Thyroid gland (tissue), 4 donors: ENCODE results near the gene UQCR11. TPM values are rescaled to one million over a fixed set of nuclear protein-coding genes. Genes with fewer than 3 reads are reported as not detected.

ENCODE experiments used
- DNase-seq, 2 donors: peaks; one replicate each; pipeline ENCODE4 v3.0.0-alpha.2; 2019
- H3K27ac ChIP-seq, 3 donors: fragments of 200-600 bp; sonication (generic); 1 replicate in 2 of 3; 2 replicates in 1 of 3; pipeline ENCODE4 v1.5.1; 2016 to 2019; ENCODE audit warnings: mild to moderate bottlenecking in 1 of 3, moderate library complexity in 1 of 3
- H3K27me3 ChIP-seq: fragments of 200-600 bp; sonication (generic); one replicate; pipeline ENCODE4 v1.5.1; 2019
- H3K36me3 ChIP-seq, 2 donors: fragments of 200-600 bp; sonication (generic); one replicate each; pipeline ENCODE4 v1.5.1; 2016 to 2019
- H3K4me1 ChIP-seq, 2 donors: fragments of 200-600 bp; sonication (generic); one replicate each; pipeline ENCODE4 v1.5.1; 2017 to 2019
- H3K4me3 ChIP-seq, 3 donors: fragments of 200-600 bp; sonication (generic); replicated peaks in 1 of 3; 1 replicate in 2 of 3; 2 replicates in 1 of 3; pipeline ENCODE4 v1.5.1; 2016; ENCODE audit warnings: mild to moderate bottlenecking in 1 of 3
- H3K9me3 ChIP-seq: fragments of 200-600 bp; sonication (generic); one replicate; pipeline ENCODE4 v1.5.1; 2017
- POLR2A ChIP-seq, 2 donors: fragments of 450-650 bp; IDR thresholded peaks; one replicate each; pipeline ENCODE4 v1.6.1; 2017; ENCODE audit warnings: antibody characterized with exemption in 2 of 2, mild to moderate bottlenecking in 2 of 2, moderate library complexity in 1 of 2
- WGBS, 2 donors: methylation state at CpG; one replicate each; pipeline ENCODE4 v1.1.5; 2017; 5-methylcytosine and 5-hydroxymethylcytosine counted together
- intact Hi-C: fragments of 100-400 bp; cut with DNase I; formaldehyde crosslinking; loops from one replicate; pipeline ENCODE4 v1.15.1; 2023
- total RNA-seq, 4 donors: library from RNA; depleted of rRNA; stranded (reverse); fragments of >200 nt; gene quantifications; one replicate each; pipeline ENCODE4 v1.2.3, GENCODE V29; 2016
- TF ChIP-seq, protein P1 (sequence below), 6 experiments: fragments of 200-600 bp in 3 of 6; fragments of 450-650 bp in 3 of 6; sonication (generic) in 3 of 6; IDR thresholded peaks; one replicate each; pipeline ENCODE4 v1.5.1; 2016 to 2019; ENCODE audit warnings: antibody characterized with exemption in 6 of 6, mild to moderate bottlenecking in 2 of 6, inconsistent platforms in 1 of 6, moderate library complexity in 1 of 6

The UQCR11 gene
- total RNA-seq, 4 donors from 2014 or later: 52.0 to 154 (median 61.9) TPM

DNA sequence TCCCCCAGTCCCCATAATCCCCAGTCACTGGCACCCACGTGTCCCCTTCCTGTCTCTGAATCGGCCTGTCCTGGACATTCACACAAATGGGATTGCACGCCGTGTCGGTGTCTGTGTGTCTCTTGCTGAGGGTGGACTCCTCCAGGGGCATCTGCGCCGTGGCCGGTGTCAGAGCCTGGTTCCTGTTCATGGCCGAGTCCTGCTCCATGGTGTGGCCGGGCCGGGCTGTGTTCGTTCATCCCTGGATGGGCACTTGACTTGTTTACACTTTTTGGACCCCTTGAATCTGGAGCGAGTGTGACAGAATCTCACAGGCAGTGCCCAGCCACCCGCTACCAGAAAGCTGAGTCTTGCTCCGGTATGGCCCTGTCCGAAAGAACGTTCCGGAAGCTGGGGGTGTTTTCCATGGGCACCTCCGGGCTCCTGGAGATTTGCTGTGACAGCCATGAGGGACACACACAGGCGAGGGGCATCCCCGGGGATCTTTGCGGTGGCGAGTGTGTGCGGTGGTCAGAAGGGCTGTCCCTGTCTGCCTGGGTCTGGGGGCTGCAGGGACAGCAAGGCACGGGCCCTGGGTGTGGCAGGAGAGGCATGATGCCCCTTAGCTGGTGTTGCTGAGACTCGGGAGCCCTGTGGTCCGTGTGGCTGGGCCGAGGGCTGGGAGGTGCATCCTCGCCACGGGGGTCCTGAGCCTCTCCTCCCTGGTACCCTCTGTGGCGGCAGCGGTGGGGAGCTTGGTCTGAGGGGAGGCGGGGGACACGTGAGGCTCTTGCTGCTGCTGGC, 30.7 kb downstream of the UQCR11 start:
- H3K27me3 ChIP-seq: no peaks in the 10 kb centered on the region
- no peaks in the 10 kb centered on the region for H3K9me3 ChIP-seq
- H3K36me3 ChIP-seq: peaks cover 0 to 12% of the 10 kb centered on the region in 2 donors
- no peak for TF ChIP-seq POLR2A (IDR thresholded peaks at IDR 0.05)
- TF ChIP-seq, protein P1, sequence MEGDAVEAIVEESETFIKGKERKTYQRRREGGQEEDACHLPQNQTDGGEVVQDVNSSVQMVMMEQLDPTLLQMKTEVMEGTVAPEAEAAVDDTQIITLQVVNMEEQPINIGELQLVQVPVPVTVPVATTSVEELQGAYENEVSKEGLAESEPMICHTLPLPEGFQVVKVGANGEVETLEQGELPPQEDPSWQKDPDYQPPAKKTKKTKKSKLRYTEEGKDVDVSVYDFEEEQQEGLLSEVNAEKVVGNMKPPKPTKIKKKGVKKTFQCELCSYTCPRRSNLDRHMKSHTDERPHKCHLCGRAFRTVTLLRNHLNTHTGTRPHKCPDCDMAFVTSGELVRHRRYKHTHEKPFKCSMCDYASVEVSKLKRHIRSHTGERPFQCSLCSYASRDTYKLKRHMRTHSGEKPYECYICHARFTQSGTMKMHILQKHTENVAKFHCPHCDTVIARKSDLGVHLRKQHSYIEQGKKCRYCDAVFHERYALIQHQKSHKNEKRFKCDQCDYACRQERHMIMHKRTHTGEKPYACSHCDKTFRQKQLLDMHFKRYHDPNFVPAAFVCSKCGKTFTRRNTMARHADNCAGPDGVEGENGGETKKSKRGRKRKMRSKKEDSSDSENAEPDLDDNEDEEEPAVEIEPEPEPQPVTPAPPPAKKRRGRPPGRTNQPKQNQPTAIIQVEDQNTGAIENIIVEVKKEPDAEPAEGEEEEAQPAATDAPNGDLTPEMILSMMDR (IDR thresholded peaks at IDR 0.05): no peak
- H3K4me1 ChIP-seq: no peaks in the 10 kb centered on the region
- intact Hi-C loops: no loop called here
- WGBS, 2 donors: 79 to 87% methylated on average over 25 to 32 of the region's 34 CpGs
- DNase-seq: no peak
- H3K27ac ChIP-seq: no peak overlapping the region
- no peak overlapping the region for H3K4me3 ChIP-seq

DNA sequence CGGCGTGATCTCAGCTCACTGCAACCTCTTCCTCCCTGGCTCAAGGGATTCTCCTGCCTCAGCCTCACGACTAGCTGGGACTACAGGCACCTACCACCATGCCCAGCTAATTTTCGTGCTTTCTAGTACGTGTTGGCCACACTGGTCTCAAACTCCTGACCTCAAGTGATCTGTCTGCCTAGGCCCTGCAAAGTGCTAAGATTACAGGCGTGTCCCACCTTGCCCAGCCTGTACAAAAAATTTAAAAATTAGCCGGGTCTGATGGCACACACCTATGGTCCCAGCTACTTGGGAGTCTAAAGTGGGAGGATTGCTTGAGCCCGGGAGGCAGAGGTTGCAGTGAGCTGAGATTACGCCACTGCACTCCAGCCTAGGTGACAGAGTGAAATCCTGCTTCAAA, 32.5 kb downstream of the UQCR11 start:
- WGBS, 2 donors: 85 to 87% methylated on average over 9 of the region's 9 CpGs
- TF ChIP-seq, protein P1 (IDR thresholded peaks at IDR 0.05): no peak
- Histone ChIP-seq H3K4me1 (peaks cover 3 to 6% of the 10 kb centered on the region in 2 donors), H3K27ac (no peak overlapping the region), H3K36me3 (peaks cover 0 to 9% of the 10 kb centered on the region in 2 donors), H3K9me3 (no peaks in the 10 kb centered on the region), H3K4me3 (no peak overlapping the region), H3K27me3 (no peaks in the 10 kb centered on the region)
- intact Hi-C loops: no loop called here
- no peak for DNase-seq

DNA sequence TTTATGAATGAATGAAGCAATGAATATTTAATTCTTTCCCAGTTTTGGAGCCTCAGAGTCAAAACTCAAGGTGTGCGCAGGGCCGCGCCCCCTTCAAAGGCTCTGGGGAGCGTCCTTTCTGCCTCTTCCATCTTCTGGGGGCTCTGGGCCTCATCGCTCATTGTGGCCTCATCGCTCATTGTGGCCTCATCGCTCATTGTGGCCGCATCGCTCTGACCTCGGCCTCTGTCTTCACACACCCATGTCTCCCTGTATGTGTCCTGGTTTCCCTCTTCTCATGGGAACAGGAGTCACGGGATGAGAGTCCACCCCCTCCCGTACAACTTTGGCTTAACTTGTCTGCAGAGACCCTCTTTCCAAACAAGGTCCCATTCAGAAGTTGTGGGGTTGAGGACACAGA, 33.9 kb downstream of the UQCR11 start:
- H3K9me3 ChIP-seq: no peaks in the 10 kb centered on the region
- DNase-seq: no peak
- no peak overlapping the region for H3K4me3 ChIP-seq
- WGBS, 2 donors: 89 to 92% methylated on average over 12 of the region's 12 CpGs
- H3K27me3 ChIP-seq: no peaks in the 10 kb centered on the region
- no peak overlapping the region for H3K27ac ChIP-seq
- no peak for TF ChIP-seq POLR2A (IDR thresholded peaks at IDR 0.05)
- TF ChIP-seq, protein P1 (IDR thresholded peaks at IDR 0.05): no peak
- intact Hi-C loops: no loop called here
- H3K4me1 ChIP-seq: peaks cover 4 to 6% of the 10 kb centered on the region in 2 donors
- H3K36me3 ChIP-seq: no peaks in the 10 kb centered on the region

DNA sequence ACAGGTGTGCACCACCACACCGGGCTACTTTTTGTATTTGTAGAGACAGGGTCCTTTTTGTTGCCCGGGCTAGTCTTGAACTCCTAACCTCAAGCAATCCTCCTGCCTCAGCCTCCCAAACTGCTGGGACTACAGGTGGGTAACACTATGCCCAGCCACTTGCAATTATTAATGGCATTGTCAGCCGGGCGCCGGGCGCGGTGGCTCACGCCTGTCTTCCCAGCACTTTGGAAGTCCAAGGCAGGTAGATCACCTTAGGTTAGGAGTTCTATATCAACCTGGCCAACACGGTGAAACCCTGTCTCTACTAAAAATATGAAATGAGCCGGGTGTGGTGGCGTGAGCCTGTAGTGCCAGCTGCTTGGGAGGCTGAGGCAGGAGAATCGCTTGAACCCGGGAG, 34.4 kb downstream of the UQCR11 start:
- Histone ChIP-seq H3K9me3 (no peaks in the 10 kb centered on the region), H3K4me3 (no peak overlapping the region), H3K27ac (no peak overlapping the region), H3K27me3 (no peaks in the 10 kb centered on the region), H3K4me1 (peaks cover 9 to 12% of the 10 kb centered on the region in 2 donors), H3K36me3 (no peaks in the 10 kb centered on the region)
- WGBS, 2 donors: 97 to 98% methylated on average over 12 to 13 of the region's 13 CpGs
- intact Hi-C loops: no loop called here
- DNase-seq: no peak
- TF ChIP-seq, protein P1 (IDR thresholded peaks at IDR 0.05): no peak
- no peak for TF ChIP-seq POLR2A (IDR thresholded peaks at IDR 0.05)

DNA sequence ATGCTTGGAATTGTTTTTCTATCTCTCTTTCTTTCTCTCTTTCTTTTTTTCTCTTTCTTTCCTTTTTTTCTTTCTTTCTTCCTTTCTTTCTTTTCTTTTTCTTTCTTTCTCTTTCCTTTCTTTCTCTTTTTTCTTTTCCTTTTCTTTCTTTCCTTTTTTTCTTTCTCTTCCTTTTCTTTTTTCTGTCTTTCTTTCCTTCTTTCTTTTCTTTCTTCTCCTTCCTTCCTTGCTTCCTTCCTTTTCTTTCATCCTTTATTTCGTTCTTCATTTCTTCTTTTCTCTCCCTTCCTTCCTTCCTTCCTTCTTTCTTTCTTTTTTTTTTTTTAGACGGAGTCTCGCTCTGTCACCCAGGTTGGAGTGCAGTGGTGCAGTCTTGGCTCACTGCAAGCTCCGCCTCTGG, 35.3 kb downstream of the UQCR11 start:
- 85 to 86% methylated on average over 4 of the region's 4 CpGs for WGBS, 2 donors
- DNase-seq: no peak
- Histone ChIP-seq H3K9me3 (no peaks in the 10 kb centered on the region), H3K27ac (no peak overlapping the region), H3K4me1 (peaks cover 12 to 13% of the 10 kb centered on the region in 2 donors), H3K36me3 (no peaks in the 10 kb centered on the region), H3K4me3 (no peak overlapping the region), H3K27me3 (no peaks in the 10 kb centered on the region)
- no peak for TF ChIP-seq POLR2A (IDR thresholded peaks at IDR 0.05)
- TF ChIP-seq, protein P1 (IDR thresholded peaks at IDR 0.05): no peak
- intact Hi-C loops: loop anchor here (5.0 kb wide), 1 partner anchor 32 kb away; no protein-coding TSS in a partner anchor
